Kidney (tissue), 14 donors: ENCODE results near the gene USP46. TPM values are rescaled to one million over a fixed set of nuclear protein-coding genes. Genes with fewer than 3 reads are reported as not detected.

Experiments
- DNase-seq, 5 donors: peaks; one replicate each; pipeline ENCODE4 v3.0.0-alpha.2; 2013 to 2020
- FAIRE-seq: peaks from 2 replicates; lab custom pipeline; 2012; peaks lifted over from hg19 to GRCh38; lab: Jason Lieb, UNC
- H3K27ac ChIP-seq, 2 donors: one replicate each; pipeline ENCODE4 v1.7.0; 2013; ENCODE audit warnings: low read depth in 2 of 2, low read length in 2 of 2, inconsistent platforms in 1 of 2
- H3K27me3 ChIP-seq: one replicate; pipeline ENCODE4 v1.7.1; 2013; ENCODE audit warnings: low read length, inconsistent platforms; ENCODE audit not compliant: control insufficient read depth, insufficient read depth
- H3K36me3 ChIP-seq, 3 donors: one replicate each; pipeline versions ENCODE4 v1.7.0 to v1.7.1; 2013; ENCODE audit warnings: low read length in 3 of 3, control low read depth in 1 of 3, inconsistent platforms in 1 of 3; ENCODE audit not compliant: insufficient read depth in 3 of 3, control insufficient read depth in 2 of 3
- H3K4me1 ChIP-seq, 3 donors: one replicate each; pipeline versions ENCODE4 v1.7.0 to v1.7.1; 2013; ENCODE audit warnings: low read length in 3 of 3, inconsistent platforms in 1 of 3, low read depth in 1 of 3; ENCODE audit not compliant: control insufficient read depth in 2 of 3, insufficient read depth in 2 of 3
- H3K4me3 ChIP-seq, 3 donors: one replicate each; pipeline versions ENCODE4 v1.7.0 to v1.8.1; 2013; ENCODE audit warnings: low read length in 3 of 3, control low read depth in 1 of 3, inconsistent platforms in 1 of 3
- H3K9ac ChIP-seq, 3 donors: one replicate each; pipeline versions ENCODE4 v1.7.0 to v1.7.1; 2013; ENCODE audit warnings: low read length in 3 of 3, control low read depth in 1 of 3, inconsistent platforms in 1 of 3
- H3K9me3 ChIP-seq, 3 donors: one replicate each; pipeline versions ENCODE4 v1.7.0 to v1.7.1; 2013; ENCODE audit warnings: low read length in 3 of 3, control low read depth in 1 of 3, inconsistent platforms in 1 of 3; ENCODE audit not compliant: control insufficient read depth in 2 of 3, insufficient read depth in 1 of 3
- CTCF ChIP-seq: IDR thresholded peaks from 3 replicates; pipeline ENCODE4 v1.5.1; 2012; ENCODE audit warnings: mild to moderate bottlenecking, moderate library complexity, borderline replicate concordance; ENCODE audit not compliant: insufficient read depth; ENCODE audit errors: extremely low read depth
- intact Hi-C: fragments of 100-400 bp; cut with DNase I; formaldehyde crosslinking; loops from one replicate; pipeline ENCODE4 v1.11.1; 2022
- polyA plus RNA-seq: library from polyadenylated mRNA; stranded (reverse); fragments of 350-450 nt; fragmentation: Illumina TruSeq; extraction: RNeasy Lipid Tissue Mini Kit (QIAGEN cat#74804); gene quantifications from one replicate; pipeline ENCODE4 v1.2.3, GENCODE V29; 2014; ENCODE audit warnings: low read depth, low replicate concordance; ENCODE audit not compliant: insufficient read depth
- total RNA-seq: library from RNA; stranded (reverse); fragmentation: NEBNext Ultra II Directional; extraction: Animal tissue kit (Norgen Biotek cat#: 25700); gene quantifications from one replicate; pipeline ENCODE4 v1.2.1, GENCODE V29; 2021
- donor health status: control.
- donor health status: control.
- donor health status: control.
- donor health status: control.
- donor health status: control.
- donor health status: DM: yes; HTN: yes; CAD: no.
- donor health status: Normal renal cell carcinoma (clear cell type).

The USP46 gene
- total and polyA plus RNA-seq, 2 donors from 2014 or later: 8.2 to 16.9 TPM

GRCh38 chr4:52633846-52634245, 25.3 kb downstream of the USP46 start:
- no peak for FAIRE-seq
- H3K36me3 ChIP-seq: no peaks in the 10 kb centered on the region
- intact Hi-C loops: no loop called here
- H3K27ac ChIP-seq: no peak overlapping the region
- no peak for TF ChIP-seq CTCF
- H3K27me3 ChIP-seq: no peaks in the 10 kb centered on the region
- no peak overlapping the region for H3K9ac ChIP-seq
- no peak for DNase-seq
- H3K4me3 ChIP-seq: no peak overlapping the region
- H3K4me1 ChIP-seq: peaks cover 0 to 2% (median 0%) of the 10 kb centered on the region in 3 donors
- no peaks in the 10 kb centered on the region for H3K9me3 ChIP-seq

GRCh38 chr4:52628974-52629373, 30.1 kb downstream of the USP46 start:
- Histone ChIP-seq H3K9ac (no peak overlapping the region), H3K27ac (no peak overlapping the region), H3K27me3 (no peaks in the 10 kb centered on the region), H3K36me3 (peaks cover 0 to 12% (median 4%) of the 10 kb centered on the region in 3 donors), H3K4me1 (peaks cover 0 to 2% (median 0%) of the 10 kb centered on the region in 3 donors), H3K9me3 (no peaks in the 10 kb centered on the region), H3K4me3 (no peak overlapping the region)
- no peak for FAIRE-seq
- no peak for DNase-seq
- intact Hi-C loops: no loop called here
- no peak for TF ChIP-seq CTCF

- Histone ChIP-seq H3K9me3 (no peaks in the 10 kb centered on the region), H3K9ac (no peak overlapping the region), H3K4me3 (no peak overlapping the region), H3K27me3 (no peaks in the 10 kb centered on the region), H3K36me3 (peaks cover 0 to 12% (median 4%) of the 10 kb centered on the region in 3 donors), H3K4me1 (peaks cover 0 to 2% (median 0%) of the 10 kb centered on the region in 3 donors), H3K27ac (no peak overlapping the region)
- intact Hi-C loops: no loop called here
- FAIRE-seq (no peak), DNase-seq (no peak)
- TF ChIP-seq CTCF: no peak
These were observed 30.6 kb downstream of the USP46 start for GRCh38 chr4:52628543-52628942.

GRCh38 chr4:52627876-52628275, 31.2 kb downstream of the USP46 start:
- H3K9me3 ChIP-seq: no peaks in the 10 kb centered on the region
- H3K4me1 ChIP-seq: no peaks in the 10 kb centered on the region
- H3K27ac ChIP-seq: no peak overlapping the region
- no peaks in the 10 kb centered on the region for H3K27me3 ChIP-seq
- intact Hi-C loops: no loop called here
- no peak overlapping the region for H3K9ac ChIP-seq
- TF ChIP-seq CTCF: no peak
- DNase-seq (no peak), FAIRE-seq (no peak)
- no peak overlapping the region for H3K4me3 ChIP-seq
- H3K36me3 ChIP-seq: peaks cover 0 to 12% (median 4%) of the 10 kb centered on the region in 3 donors
